H1 (cell line): ENCODE results near the gene NRXN3. TPM values are rescaled to one million over a fixed set of nuclear protein-coding genes. Genes with fewer than 3 reads are reported as not detected.

Experiments
- CTCF ChIA-PET: fragments of 300-600 bp; sonication (Branson Sonifier 250); formaldehyde crosslinking; loops from one replicate; lab custom pipeline; 2021; ENCODE audit not compliant: partially characterized antibody; lab: Charles Lee
- POLR2A ChIA-PET: fragments of 300-600 bp; sonication (Branson Sonifier 250); formaldehyde crosslinking; loops from one replicate; lab custom pipeline; 2021; ENCODE audit warnings: inconsistent platforms; ENCODE audit not compliant: partially characterized antibody; lab: Charles Lee
- DNase-seq, 2 experiments: peaks; one replicate each; pipeline versions ENCODE4 v3.0.0 to v3.0.0-alpha.2; 2010 to 2022; ENCODE audit warnings: low spot score in 2 of 2, low read depth in 1 of 2, mixed read lengths in 1 of 2
- FAIRE-seq: peaks from 2 replicates; lab custom pipeline; 2011; peaks lifted over from hg19 to GRCh38; lab: Jason Lieb, UNC
- H2AFZ ChIP-seq: 2 replicates; pipeline ENCODE4 v1.8.1; 2012; ENCODE audit warnings: low read length, inconsistent platforms
- H2AK5ac ChIP-seq: 2 replicates; pipeline ENCODE4 v1.6.1; 2013; ENCODE audit warnings: low read depth, low read length
- H2BK120ac ChIP-seq: replicated peaks from 2 replicates; pipeline ENCODE3; 2013; ENCODE audit warnings: low read depth, low read length, inconsistent platforms
- H2BK12ac ChIP-seq: 2 replicates; pipeline ENCODE4 v1.6.1; 2013; ENCODE audit warnings: low read depth, low read length
- H2BK15ac ChIP-seq: 2 replicates; pipeline ENCODE4 v1.6.1; 2013; ENCODE audit warnings: low read length
- H2BK20ac ChIP-seq: 2 replicates; pipeline ENCODE4 v1.6.1; 2013; ENCODE audit warnings: low read length
- H2BK5ac ChIP-seq: 2 replicates; pipeline ENCODE4 v1.6.1; 2013; ENCODE audit warnings: low read depth, low read length
- H3K14ac ChIP-seq: 2 replicates; pipeline ENCODE4 v1.6.1; 2013; ENCODE audit warnings: inconsistent platforms; ENCODE audit not compliant: insufficient read length
- H3K18ac ChIP-seq: 2 replicates; pipeline ENCODE4 v1.6.1; 2013; ENCODE audit warnings: low read length; ENCODE audit errors: extremely low read depth
- H3K23ac ChIP-seq: 2 replicates; pipeline ENCODE4 v1.6.1; 2013; ENCODE audit warnings: inconsistent platforms; ENCODE audit not compliant: insufficient read length
- H3K23me2 ChIP-seq: 2 replicates; pipeline ENCODE4 v1.6.1; 2013; ENCODE audit warnings: low read depth, low read length
- H3K27ac ChIP-seq: 2 replicates; pipeline ENCODE4 v1.6.1; 2011; ENCODE audit warnings: low read depth, low read length, inconsistent platforms
- H3K27me3 ChIP-seq, 4 experiments: replicated peaks in 1 of 4; 1 replicate in 1 of 4; 2 replicates in 3 of 4; pipeline versions ENCODE4 v1.6.1 to v1.8.1; 2011 to 2013; ENCODE audit warnings: low read length in 3 of 4, mild to moderate bottlenecking in 3 of 4, inconsistent platforms in 2 of 4, mixed read lengths in 2 of 4, moderate library complexity in 1 of 4; ENCODE audit not compliant: control insufficient read depth in 3 of 4, insufficient read depth in 3 of 4; ENCODE audit errors: extremely low read depth in 1 of 4
- H3K36me3 ChIP-seq, 4 experiments: 2 replicates each; pipeline versions ENCODE4 v1.6.1 to v1.8.1; 2011 to 2013; ENCODE audit warnings: mild to moderate bottlenecking in 4 of 4, low read length in 3 of 4, moderate library complexity in 2 of 4, control low read depth in 1 of 4, inconsistent platforms in 1 of 4; ENCODE audit not compliant: insufficient read depth in 4 of 4, control insufficient read depth in 2 of 4
- H3K4ac ChIP-seq: replicated peaks from 2 replicates; pipeline ENCODE3; 2013; ENCODE audit warnings: low read length, low read depth, mixed read lengths, inconsistent platforms; ENCODE audit not compliant: insufficient read length
- H3K4me1 ChIP-seq, 4 experiments: replicated peaks in 1 of 4; 1 replicate in 1 of 4; 2 replicates in 3 of 4; pipeline versions ENCODE4 v1.6.1 to v1.8.1; 2011 to 2013; ENCODE audit warnings: low read length in 3 of 4, inconsistent platforms in 2 of 4, mixed read lengths in 1 of 4; ENCODE audit not compliant: insufficient read depth in 4 of 4, control insufficient read depth in 3 of 4
- H3K4me2 ChIP-seq, 2 experiments: 2 replicates each; pipeline versions ENCODE4 v1.6.1 to v1.8.1; 2011 to 2013; ENCODE audit warnings: low read depth in 2 of 2, low read length in 2 of 2, control low read depth in 1 of 2, inconsistent platforms in 1 of 2, mild to moderate bottlenecking in 1 of 2; ENCODE audit not compliant: insufficient read depth in 1 of 2
- H3K4me3 ChIP-seq, 4 experiments: fragments of 200-600, 300-600 bp in 1 of 4; sonication (generic), shearing (Covaris generic), sonication (Bioruptor Twin) in 1 of 4; 2 replicates each; pipeline versions ENCODE4 v1.5.1 to v1.8.1; 2011 to 2016; ENCODE audit warnings: low read length in 4 of 4, low read depth in 3 of 4, control low read depth in 2 of 4, inconsistent platforms in 2 of 4, mild to moderate bottlenecking in 2 of 4, mixed read lengths in 1 of 4, moderate library complexity in 1 of 4; ENCODE audit not compliant: insufficient read depth in 2 of 4; ENCODE audit errors: extremely low read depth in 1 of 4
- H3K56ac ChIP-seq: replicated peaks from 2 replicates; pipeline ENCODE3; 2013; ENCODE audit warnings: low read depth, mild to moderate bottlenecking, mixed read lengths, low read length, inconsistent platforms; ENCODE audit not compliant: insufficient read length
- H3K79me1 ChIP-seq: 2 replicates; pipeline ENCODE4 v1.6.1; 2013; ENCODE audit warnings: low read depth, low read length, control low read depth
- H3K79me2 ChIP-seq, 2 experiments: 2 replicates each; pipeline versions ENCODE4 v1.6.1 to v1.8.1; 2012 to 2013; ENCODE audit warnings: low read length in 2 of 2, mild to moderate bottlenecking in 2 of 2, inconsistent platforms in 1 of 2; ENCODE audit not compliant: insufficient read depth in 2 of 2, control insufficient read depth in 1 of 2
- H3K9ac ChIP-seq, 4 experiments: replicated peaks in 1 of 4; 1 replicate in 1 of 4; 2 replicates in 3 of 4; pipeline versions ENCODE4 v1.6.1 to v1.8.1; 2011 to 2013; ENCODE audit warnings: low read depth in 3 of 4, low read length in 3 of 4, control low read depth in 2 of 4, mild to moderate bottlenecking in 2 of 4, moderate library complexity in 2 of 4, inconsistent platforms in 1 of 4; ENCODE audit errors: extremely low read depth in 1 of 4
- H3K9me3 ChIP-seq, 2 experiments: 2 replicates each; pipeline versions ENCODE4 v1.6.1 to v1.8.1; 2012 to 2013; ENCODE audit warnings: mild to moderate bottlenecking in 2 of 2, moderate library complexity in 2 of 2, control low read depth in 1 of 2, inconsistent platforms in 1 of 2, low read depth in 1 of 2, low read length in 1 of 2, mixed read lengths in 1 of 2; ENCODE audit not compliant: insufficient read depth in 2 of 2
- H4K20me1 ChIP-seq, 2 experiments: replicated peaks in 1 of 2; 2 replicates each; pipeline versions ENCODE3 to v1.8.1; 2011 to 2013; ENCODE audit warnings: inconsistent platforms in 2 of 2, low read length in 2 of 2, mild to moderate bottlenecking in 1 of 2; ENCODE audit not compliant: insufficient read depth in 2 of 2, control insufficient read depth in 1 of 2
- H4K5ac ChIP-seq: 2 replicates; pipeline ENCODE4 v1.6.1; 2013; ENCODE audit warnings: low read length, low read depth, mixed read lengths, inconsistent platforms; ENCODE audit not compliant: insufficient read length
- H4K8ac ChIP-seq: 2 replicates; pipeline ENCODE4 v1.8.0; 2013; ENCODE audit warnings: mild to moderate bottlenecking, moderate library complexity, low read length, inconsistent platforms; ENCODE audit not compliant: insufficient read depth; ENCODE audit errors: extremely low read depth
- H4K91ac ChIP-seq: replicated peaks from 2 replicates; pipeline ENCODE3; 2013; ENCODE audit warnings: low read length, mixed read lengths, inconsistent platforms; ENCODE audit not compliant: insufficient read length
- ASH2L ChIP-seq: fragments of 200-600, 300-600 bp; sonication (generic); IDR thresholded peaks from one replicate; pipeline ENCODE4 v1.7.1; 2017; ENCODE audit warnings: low read length
- CBX8 ChIP-seq: fragments of 300-800, 300-1000 bp; sonication (generic); IDR thresholded peaks from 2 replicates; pipeline ENCODE4 v1.7.1; 2016; ENCODE audit warnings: low read depth, low read length, borderline replicate concordance
- CHD1 ChIP-seq: IDR thresholded peaks from 2 replicates; pipeline ENCODE4 v1.6.1; 2012; ENCODE audit warnings: low read depth, low read length, improper control_type of control experiment
- CREB1 ChIP-seq: IDR thresholded peaks from 2 replicates; pipeline ENCODE4 v1.6.1; 2012; ENCODE audit warnings: inconsistent platforms
- EGR1 ChIP-seq: IDR thresholded peaks from 2 replicates; pipeline ENCODE4 v1.6.1; 2011; ENCODE audit warnings: low read depth, low read length, borderline replicate concordance
- EP300 ChIP-seq, 2 experiments: IDR thresholded peaks; 1 replicate in 1 of 2; 2 replicates in 1 of 2; pipeline ENCODE4 v1.6.1; 2011 to 2012; ENCODE audit warnings: low read depth in 2 of 2, low read length in 2 of 2, mild to moderate bottlenecking in 2 of 2, borderline replicate concordance in 1 of 2, inconsistent platforms in 1 of 2, moderate library complexity in 1 of 2
- KDM1A ChIP-seq: fragments of 200-600, 300-600 bp; sonication (generic); IDR thresholded peaks from 2 replicates; pipeline ENCODE4 v1.7.1; 2016; ENCODE audit warnings: mild to moderate bottlenecking, low read length, borderline replicate concordance
- POU5F1 ChIP-seq: IDR thresholded peaks from 2 replicates; pipeline ENCODE4 v1.6.1; 2011; ENCODE audit warnings: low read depth, mild to moderate bottlenecking, low read length, moderate library complexity
- SIRT6 ChIP-seq: IDR thresholded peaks from one replicate; pipeline ENCODE4 v1.7.1; 2012; ENCODE audit warnings: low read length, inconsistent platforms
- SIX5 ChIP-seq: IDR thresholded peaks from 2 replicates; pipeline ENCODE4 v1.6.1; 2011; ENCODE audit warnings: mild to moderate bottlenecking, low read depth, low read length
- SRF ChIP-seq: IDR thresholded peaks from 2 replicates; pipeline ENCODE4 v1.6.1; 2011; ENCODE audit warnings: mild to moderate bottlenecking, low read depth, low read length, moderate library complexity
- TAF7 ChIP-seq: optimal IDR thresholded peaks from 2 replicates; pipeline ENCODE3; 2011; ENCODE audit warnings: low read depth, mild to moderate bottlenecking, inconsistent platforms, low read length, moderate library complexity, borderline replicate concordance
- WGBS, 2 experiments: shearing (Covaris generic) in 1 of 2; methylation state at CpG; one replicate each; pipeline versions ENCODE4 v1.1.6 to v1.1.7; 2013 to 2015; ENCODE audit warnings: low lambda C conversion rate in 2 of 2, mixed read lengths in 2 of 2, inconsistent platforms in 1 of 2, low coverage in 1 of 2, missing lambda C conversion rate in 1 of 2; ENCODE audit not compliant: insufficient replicate concordance in 2 of 2, insufficient coverage in 1 of 2, insufficient read length in 1 of 2; ENCODE audit errors: extremely low coverage in 1 of 2, missing lambda C conversion rate in 1 of 2; 5-methylcytosine and 5-hydroxymethylcytosine counted together
- polyA plus RNA-seq, 7 experiments: library from polyadenylated mRNA; depleted of rRNA in 3 of 7; stranded (reverse) in 5 of 7; unstranded in 2 of 7; fragments of >200 nt in 5 of 7; fragments of 200-250 nt in 2 of 7; gene quantifications; 1 replicate in 5 of 7; 2 replicates in 1 of 7; 4 replicates in 1 of 7; pipeline versions ENCODE4 v1.2.1 to v1.2.3, GENCODE V29; 2011 to 2013; ENCODE audit warnings: missing spikeins in 2 of 7, mixed read lengths in 2 of 7
- total RNA-seq: library from RNA; stranded (reverse); fragmentation: NEBNext Ultra II Directional; extraction: Animal tissue kit (Norgen Biotek cat#: 25700); gene quantifications from 2 replicates; pipeline ENCODE4 v1.2.1, GENCODE V29; 2021
- TF ChIP-seq, protein P1 (sequence below), 3 experiments: IDR thresholded peaks; 1 replicate in 2 of 3; 2 replicates in 1 of 3; pipeline versions ENCODE4 v1.5.1 to v1.6.1; 2011; ENCODE audit warnings: low read length in 3 of 3, mild to moderate bottlenecking in 3 of 3, inconsistent platforms in 2 of 3, low read depth in 1 of 3, moderate library complexity in 1 of 3; ENCODE audit not compliant: insufficient read depth in 1 of 3; ENCODE audit errors: control extremely low read depth in 1 of 3

Gene NRXN3
- total and polyA plus RNA-seq, 2 of the 8 experiments (the other 6 are each of a cell fraction or from before 2014, with no cell fraction given), result 2.6 to 4.1 TPM

GRCh38 chr14:79542121-79542520 is 1371.9 kb downstream of the NRXN3 start:
- FAIRE-seq, result no peak
- Histone ChIP-seq H2BK20ac (no peak overlapping the region), H3K4me2 (no peak overlapping the region), H3K14ac (no peak overlapping the region), H3K23ac (no peak overlapping the region), H3K27me3 (peaks cover 0 to 1% (median 0%) of the 10 kb centered on the region in 4 experiments; a peak in 1 of 7 replicates), H4K8ac (no peak overlapping the region), H4K5ac (no peak overlapping the region), H3K79me1 (no peaks in the 10 kb centered on the region), H3K4me3 (no peak overlapping the region), H3K36me3 (no peaks in the 10 kb centered on the region), H2AFZ (no peak overlapping the region), H3K4me1 (peaks cover 0 to 3% (median 0%) of the 10 kb centered on the region in 4 experiments; a peak in 2 of 7 replicates), H3K23me2 (no peaks in the 10 kb centered on the region), H3K4ac (no peak overlapping the region), H3K56ac (no peak overlapping the region), H3K79me2 (no peaks in the 10 kb centered on the region), H2BK15ac (no peak overlapping the region), H3K9me3 (no peaks in the 10 kb centered on the region), H2BK120ac (no peak overlapping the region), H4K20me1 (no peaks in the 10 kb centered on the region), H4K91ac (no peak overlapping the region), H2BK5ac (no peak overlapping the region), H3K18ac (no peak overlapping the region), H2AK5ac (no peak overlapping the region), H3K9ac (no peak overlapping the region), H3K27ac (no peak overlapping the region), H2BK12ac (no peak overlapping the region)
- POLR2A ChIA-PET, result no interaction called here
- DNase-seq, result no peak
- CTCF ChIA-PET, result interaction anchor here (0.8 to 2.9 kb wide), 6 partner anchors 31 to 573 kb away, joined by 3 to 11 read pairs (median 4); no protein-coding TSS in a partner anchor
- 88% methylated on average over 3 of the region's 3 CpGs; no CpG with 5 or more reads in 1 of the 2 experiments for WGBS, 2 experiments
- TF ChIP-seq ASH2L (no peak), SIX5 (no peak), SIRT6 (no peak), SRF (no peak), POU5F1 (no peak), TAF7 (no peak), EP300 (IDR thresholded peaks at IDR 0.05; ENCODE audit: borderline replicate concordance in 1 of 2, low read depth in 2 of 2, low read length in 2 of 2) (no peak), CHD1 (no peak), CREB1 (no peak), KDM1A (no peak), EGR1 (no peak), CBX8 (no peak)
- TF ChIP-seq, protein P1, sequence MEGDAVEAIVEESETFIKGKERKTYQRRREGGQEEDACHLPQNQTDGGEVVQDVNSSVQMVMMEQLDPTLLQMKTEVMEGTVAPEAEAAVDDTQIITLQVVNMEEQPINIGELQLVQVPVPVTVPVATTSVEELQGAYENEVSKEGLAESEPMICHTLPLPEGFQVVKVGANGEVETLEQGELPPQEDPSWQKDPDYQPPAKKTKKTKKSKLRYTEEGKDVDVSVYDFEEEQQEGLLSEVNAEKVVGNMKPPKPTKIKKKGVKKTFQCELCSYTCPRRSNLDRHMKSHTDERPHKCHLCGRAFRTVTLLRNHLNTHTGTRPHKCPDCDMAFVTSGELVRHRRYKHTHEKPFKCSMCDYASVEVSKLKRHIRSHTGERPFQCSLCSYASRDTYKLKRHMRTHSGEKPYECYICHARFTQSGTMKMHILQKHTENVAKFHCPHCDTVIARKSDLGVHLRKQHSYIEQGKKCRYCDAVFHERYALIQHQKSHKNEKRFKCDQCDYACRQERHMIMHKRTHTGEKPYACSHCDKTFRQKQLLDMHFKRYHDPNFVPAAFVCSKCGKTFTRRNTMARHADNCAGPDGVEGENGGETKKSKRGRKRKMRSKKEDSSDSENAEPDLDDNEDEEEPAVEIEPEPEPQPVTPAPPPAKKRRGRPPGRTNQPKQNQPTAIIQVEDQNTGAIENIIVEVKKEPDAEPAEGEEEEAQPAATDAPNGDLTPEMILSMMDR (IDR thresholded peaks at IDR 0.05; ENCODE audit: control extremely low read depth in 1 of 3, insufficient read depth in 1 of 3, low read depth in 1 of 3, low read length in 3 of 3), result no peak
